HCT116 (cell line): ENCODE results near the gene ARPC4. TPM values are rescaled to one million over a fixed set of nuclear protein-coding genes. Genes with fewer than 3 reads are reported as not detected.

Source experiments
- ATAC-seq: fragments of 200-7000 bp; cut with Tn5 transposase; 2 replicates; pipeline ENCODE4 v1.9.1; 2020; ENCODE audit warnings: mild to moderate bottlenecking, moderate library complexity
- BruUV-seq: library from RNA; stranded (reverse); fragments of 400-500 nt; replicated peaks from 2 replicates; lab custom pipeline; 2021; lab: Mats Ljungman, UMichigan
- CTCF ChIA-PET: fragments of 300-600 bp; sonication (Branson Sonifier 250); formaldehyde crosslinking; loops from one replicate; lab custom pipeline; 2021; ENCODE audit warnings: antibody characterized with exemption; lab: Charles Lee
- POLR2A ChIA-PET: fragments of 300-600, 350-600 bp; sonication (Branson Sonifier 250); formaldehyde crosslinking; loops from one replicate; lab custom pipeline; 2021; ENCODE audit warnings: antibody characterized with exemption; lab: Charles Lee
- RAD21 ChIA-PET, 2 experiments: fragments of 300-600 bp; sonication (Branson Sonifier 250); formaldehyde crosslinking; loops; one replicate each; lab custom pipeline; 2023; ENCODE audit warnings: low total read pairs in 2 of 2; ENCODE audit not compliant: uncharacterized antibody in 2 of 2, unreplicated experiment in 2 of 2, low non-redundant PET in 1 of 2; lab: Charles Lee
- DNase-seq: peaks from one replicate; pipeline ENCODE4 v3.0.0-alpha.2; 2010; ENCODE audit warnings: low read depth, low spot score
- H2AFZ ChIP-seq: fragments of 200-600 bp; shearing (Covaris generic), sonication (generic); 2 replicates; pipeline ENCODE4 v1.6.1; 2017; ENCODE audit warnings: low read depth, mixed run types, mixed read lengths, antibody characterized with exemption, low read length; ENCODE audit not compliant: poor library complexity, severe bottlenecking
- H3K27ac ChIP-seq: 2 replicates; pipeline ENCODE4 v1.5.1; 2012; ENCODE audit warnings: low read depth, low read length
- H3K27me3 ChIP-seq: fragments of 200-600 bp; sonication (generic); 2 replicates; pipeline ENCODE4 v1.6.1; 2016; ENCODE audit warnings: mixed run types, low read length, mixed read lengths; ENCODE audit not compliant: insufficient read depth
- H3K36me3 ChIP-seq, 2 experiments: fragments of 200-500 bp in 1 of 2; fragments of 200-600 bp in 1 of 2; sonication (Bioruptor generic) in 1 of 2; sonication (generic) in 1 of 2; 2 replicates each; pipeline versions ENCODE4 v1.5.1 to v1.6.1; 2014 to 2016; ENCODE audit warnings: low read length in 2 of 2, inconsistent platforms in 1 of 2, mixed read lengths in 1 of 2, mixed run types in 1 of 2; ENCODE audit not compliant: insufficient read depth in 2 of 2, control insufficient read depth in 1 of 2
- H3K4me1 ChIP-seq, 2 experiments: fragments of 200-600 bp in 1 of 2; sonication (generic) in 1 of 2; 2 replicates each; pipeline versions ENCODE4 v1.5.1 to v1.6.1; 2012 to 2017; ENCODE audit warnings: low read length in 2 of 2, inconsistent platforms in 1 of 2, mild to moderate bottlenecking in 1 of 2, mixed read lengths in 1 of 2, mixed run types in 1 of 2, moderate library complexity in 1 of 2; ENCODE audit not compliant: insufficient read depth in 2 of 2, control insufficient read depth in 1 of 2
- H3K4me2 ChIP-seq: fragments of 200-600 bp; sonication (generic); 2 replicates; pipeline ENCODE4 v1.6.1; 2017; ENCODE audit warnings: mixed run types, low read length, mixed read lengths
- H3K4me3 ChIP-seq, 2 experiments: fragments of 200-600 bp in 1 of 2; sonication (generic) in 1 of 2; replicated peaks in 1 of 2; 2 replicates each; pipeline ENCODE4 v1.5.1; 2011 to 2016; ENCODE audit warnings: low read length in 2 of 2, control low read depth in 1 of 2, low read depth in 1 of 2, mild to moderate bottlenecking in 1 of 2, mixed read lengths in 1 of 2, mixed run types in 1 of 2
- H3K79me2 ChIP-seq: fragments of 200-600 bp; sonication (generic); 2 replicates; pipeline ENCODE4 v1.6.1; 2017; ENCODE audit warnings: mild to moderate bottlenecking, mixed run types, low read length, moderate library complexity, mixed read lengths; ENCODE audit not compliant: insufficient read depth
- H3K9ac ChIP-seq: fragments of 200-600 bp; sonication (generic); 2 replicates; pipeline ENCODE4 v1.6.1; 2016; ENCODE audit warnings: low read length, mixed read lengths
- H3K9me2 ChIP-seq: fragments of 200-600 bp; sonication (generic), shearing (Covaris generic); 2 replicates; pipeline ENCODE4 v1.6.1; 2017; ENCODE audit warnings: mixed run types, mild to moderate bottlenecking, moderate library complexity; ENCODE audit not compliant: insufficient read depth
- H3K9me3 ChIP-seq, 2 experiments: fragments of 200-500 bp in 1 of 2; fragments of 200-600 bp in 1 of 2; sonication (Bioruptor generic) in 1 of 2; sonication (generic) in 1 of 2; 2 replicates each; pipeline ENCODE4 v1.6.1; 2014 to 2017; ENCODE audit warnings: low read length in 2 of 2, mixed read lengths in 2 of 2, inconsistent platforms in 1 of 2, low read depth in 1 of 2, mild to moderate bottlenecking in 1 of 2, mixed run types in 1 of 2, moderate library complexity in 1 of 2; ENCODE audit not compliant: control insufficient read depth in 1 of 2, insufficient read depth in 1 of 2
- H4K20me1 ChIP-seq: fragments of 200-600 bp; sonication (generic), shearing (Covaris generic); 2 replicates; pipeline ENCODE4 v1.6.1; 2017; ENCODE audit warnings: mixed run types, mild to moderate bottlenecking, moderate library complexity; ENCODE audit not compliant: insufficient read depth
- ELF1 ChIP-seq: IDR thresholded peaks from 2 replicates; pipeline ENCODE4 v1.6.1; 2012; ENCODE audit warnings: low read depth, borderline replicate concordance
- EZH2 ChIP-seq: fragments of 200-600 bp; sonication (generic); IDR thresholded peaks from 2 replicates; pipeline ENCODE4 v1.6.1; 2017; ENCODE audit warnings: antibody characterized with exemption, mixed run types
- POLR2AphosphoS5 ChIP-seq: IDR thresholded peaks from 2 replicates; pipeline ENCODE4 v1.6.1; 2011; ENCODE audit warnings: mild to moderate bottlenecking, low read depth, low read length, moderate library complexity
- SIN3A ChIP-seq: IDR thresholded peaks from 2 replicates; pipeline ENCODE4 v1.6.1; 2012; ENCODE audit warnings: low read depth
- TCF7L2 ChIP-seq: IDR thresholded peaks from 2 replicates; pipeline ENCODE4 v1.7.0; 2011; ENCODE audit warnings: borderline replicate concordance, inconsistent platforms; ENCODE audit not compliant: insufficient read depth, insufficient read length; ENCODE audit errors: extremely low read depth
- ZBTB33 ChIP-seq: IDR thresholded peaks from 2 replicates; pipeline ENCODE4 v1.6.1; 2011; ENCODE audit warnings: mild to moderate bottlenecking, low read length, moderate library complexity; ENCODE audit not compliant: insufficient replicate concordance; ENCODE audit errors: extremely low read depth
- ZFX ChIP-seq: fragments of 450-650 bp; IDR thresholded peaks from 2 replicates; pipeline ENCODE4 v1.6.1; 2017
- intact Hi-C: fragments of 100-400 bp; cut with micrococcal nuclease; formaldehyde crosslinking; loops from 2 replicates; pipeline ENCODE4 v1.10.0; 2022
- total RNA-seq: library from RNA; stranded (reverse); gene quantifications from one replicate; pipeline ENCODE4 v1.2.1, GENCODE V29; 2021; ENCODE audit not compliant: unreplicated experiment

ARPC4 gene
- total RNA-seq, 1 experiment from 2014 or later = 110 TPM

GRCh38 chr3:9809615-9810432 is 16.9 kb downstream of the ARPC4 start, which contains the start of gene TTLL3:
TTLL3 (plus strand) TSS chr3:9810262; CDS start chr3:9810662, 400 bp downstream.
- Histone ChIP-seq H3K9me3 (no peaks in the 10 kb centered on the region), H3K79me2 (no peaks in the 10 kb centered on the region), H3K4me1 (peaks cover 11 to 33% of the 10 kb centered on the region in 2 experiments; a peak in 3 of 4 replicates), H3K27me3 (no peaks in the 10 kb centered on the region), H3K27ac (peak within 1 kb of the TSS; percentile 69), H3K4me2 (peak within 1 kb of the TSS; percentile 73), H4K20me1 (no peaks in the 10 kb centered on the region), H3K9me2 (no peaks in the 10 kb centered on the region), H2AFZ (no peak within 1 kb of the TSS), H3K4me3 (peak within 1 kb of the TSS; percentile 35 to 54), H3K9ac (peak within 1 kb of the TSS; percentile 68), H3K36me3 (peaks cover 17 to 18% of the 10 kb centered on the region in 2 experiments; a peak in 3 of 4 replicates)
- no TSS peak for BruUV-seq
- ATAC-seq (peak; percentile 74), DNase-seq (no peak)
- ChIA-PET RAD21 (no interaction called here), CTCF (interaction anchor here (1.0 to 2.7 kb wide), 3 partner anchors 94 to 137 kb away, joined by 3 to 11 read pairs (median 4); partner anchors contain the start of gene CRELD1), POLR2A (no interaction called here)
- intact Hi-C loops = loop anchor here (10.0 kb wide), 1 partner anchor 305 kb away; no protein-coding TSS in a partner anchor
- TF ChIP-seq TCF7L2 (peak; percentile 42), POLR2AphosphoS5 (peak; percentile 72), ELF1 (no peak), ZBTB33 (no peak), ZFX (peak; percentile 45; the same call in 1 of the 2 replicates), EZH2 (no peak), SIN3A (0 out of 2 replicates have a peak, but pooled peaks have one; percentile 20)
